HEK293T (cell line): ENCODE measurements around the gene NYNRIN.

Experiments used
- BHLHE40 ChIP-seq: fragments of 450-650 bp; IDR thresholded peaks from 2 replicates; pipeline ENCODE4 v1.6.1; 2016; ENCODE audit warnings: mild to moderate bottlenecking, moderate library complexity, borderline replicate concordance
- CTBP1 ChIP-seq: fragments of 450-650 bp; IDR thresholded peaks from 2 replicates; pipeline ENCODE4 v1.6.1; 2016; ENCODE audit warnings: borderline replicate concordance
- ELF4 ChIP-seq: fragments of 450-650 bp; IDR thresholded peaks from 2 replicates; pipeline ENCODE4 v1.6.1; 2017; ENCODE audit warnings: antibody characterized with exemption
- FOXM1 ChIP-seq: fragments of 450-650 bp; IDR thresholded peaks from 2 replicates; pipeline ENCODE4 v1.6.1; 2017; ENCODE audit warnings: mild to moderate bottlenecking, borderline replicate concordance
- LEF1 ChIP-seq: fragments of 450-650 bp; IDR thresholded peaks from 2 replicates; pipeline ENCODE4 v1.6.1; 2017; ENCODE audit warnings: mild to moderate bottlenecking, borderline replicate concordance
- PKNOX1 ChIP-seq: fragments of 450-650 bp; IDR thresholded peaks from 2 replicates; pipeline ENCODE4 v1.6.1; 2016
- SUZ12 ChIP-seq: fragments of 450-650 bp; IDR thresholded peaks from 2 replicates; pipeline ENCODE4 v1.6.1; 2016; ENCODE audit warnings: mild to moderate bottlenecking
- TARDBP ChIP-seq: fragments of 450-650 bp; IDR thresholded peaks from 2 replicates; pipeline ENCODE4 v1.6.1; 2016

GRCh38 chr14:24392325-24393091, 6.3 kb upstream of the NYNRIN start:
- peak; percentile 71; the same call in 1 of the 2 replicates for TF ChIP-seq PKNOX1
- TF ChIP-seq FOXM1: no peak
- no peak for TF ChIP-seq BHLHE40
- TF ChIP-seq SUZ12: no peak
- no peak for TF ChIP-seq LEF1
- TF ChIP-seq CTBP1: 0 out of 2 replicates have a peak, but pooled peaks have one; percentile 11
- TF ChIP-seq TARDBP: no peak
- no peak for TF ChIP-seq ELF4
